ACC112 (cell line): ENCODE data around the gene DOCK4.

Experiments used
- H2AFZ ChIP-seq: fragments of 200-600 bp; sonication (generic); one replicate; pipeline ENCODE4 v1.6.0; 2017; ENCODE audit warnings: antibody characterized with exemption, low read length; ENCODE audit not compliant: unreplicated experiment
- H3K27ac ChIP-seq: fragments of 200-600 bp; sonication (generic); 2 replicates; pipeline ENCODE4 v1.5.1; 2014; ENCODE audit warnings: low read depth, mild to moderate bottlenecking, antibody characterized with exemption, low read length, moderate library complexity
- H3K27me3 ChIP-seq: fragments of 200-600 bp; sonication (generic); 2 replicates; pipeline ENCODE4 v1.6.1; 2014; ENCODE audit warnings: mild to moderate bottlenecking, antibody characterized with exemption, low read length, moderate library complexity, mixed read lengths; ENCODE audit not compliant: insufficient read depth
- H3K36me3 ChIP-seq: fragments of 200-600 bp; sonication (generic); 2 replicates; pipeline ENCODE4 v1.6.1; 2016; ENCODE audit warnings: mild to moderate bottlenecking, antibody characterized with exemption, low read length, moderate library complexity, mixed read lengths; ENCODE audit not compliant: insufficient read depth
- H3K4me1 ChIP-seq: fragments of 200-600 bp; sonication (generic); one replicate; pipeline ENCODE4 v1.6.1; 2016; ENCODE audit warnings: low read length, mixed read lengths; ENCODE audit not compliant: insufficient read depth, unreplicated experiment, control insufficient read depth
- H3K4me3 ChIP-seq: fragments of 200-600 bp; sonication (generic); 2 replicates; pipeline ENCODE4 v1.5.1; 2014; ENCODE audit warnings: mild to moderate bottlenecking, low read depth, low read length
- H3K79me2 ChIP-seq: fragments of 200-600 bp; sonication (generic); one replicate; pipeline ENCODE4 v1.6.0; 2016; ENCODE audit warnings: low read length; ENCODE audit not compliant: control insufficient read depth, unreplicated experiment, insufficient read depth

DOCK4 gene

DNA sequence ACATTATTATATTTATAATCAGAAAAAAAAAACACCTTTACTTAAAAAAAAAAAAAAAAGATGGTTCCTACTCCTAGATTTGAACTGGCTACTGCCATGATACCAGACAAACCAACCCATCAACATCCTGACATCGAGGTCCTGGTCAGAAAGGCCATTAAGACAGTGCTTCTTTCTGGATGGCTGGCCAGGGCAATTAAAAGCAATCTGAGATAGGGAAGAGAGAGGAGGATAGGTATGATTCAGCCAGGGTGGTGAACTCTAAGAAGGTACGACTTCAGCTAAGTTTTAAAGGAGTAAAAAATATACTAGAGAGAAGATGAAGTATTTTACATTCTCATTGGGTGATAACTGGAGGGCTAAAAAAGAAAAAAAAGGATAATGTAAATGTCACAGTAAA, 139.0 kb downstream of the DOCK4 start:
- Histone ChIP-seq H3K27ac (no peak overlapping the region), H2AFZ (no peak overlapping the region), H3K27me3 (no peaks in the 10 kb centered on the region), H3K36me3 (no peaks in the 10 kb centered on the region), H3K79me2 (no peaks in the 10 kb centered on the region), H3K4me3 (no peak overlapping the region), H3K4me1 (peaks cover 14% of the 10 kb centered on the region)

- Histone ChIP-seq H3K79me2 (no peaks in the 10 kb centered on the region), H3K36me3 (no peaks in the 10 kb centered on the region), H2AFZ (no peak overlapping the region), H3K27ac (no peak overlapping the region), H3K27me3 (no peaks in the 10 kb centered on the region), H3K4me1 (peaks cover 8% of the 10 kb centered on the region), H3K4me3 (no peak overlapping the region)
Measured at GRCh38 chr7:112065758-112066157, 140.4 kb downstream of the DOCK4 start.

DNA sequence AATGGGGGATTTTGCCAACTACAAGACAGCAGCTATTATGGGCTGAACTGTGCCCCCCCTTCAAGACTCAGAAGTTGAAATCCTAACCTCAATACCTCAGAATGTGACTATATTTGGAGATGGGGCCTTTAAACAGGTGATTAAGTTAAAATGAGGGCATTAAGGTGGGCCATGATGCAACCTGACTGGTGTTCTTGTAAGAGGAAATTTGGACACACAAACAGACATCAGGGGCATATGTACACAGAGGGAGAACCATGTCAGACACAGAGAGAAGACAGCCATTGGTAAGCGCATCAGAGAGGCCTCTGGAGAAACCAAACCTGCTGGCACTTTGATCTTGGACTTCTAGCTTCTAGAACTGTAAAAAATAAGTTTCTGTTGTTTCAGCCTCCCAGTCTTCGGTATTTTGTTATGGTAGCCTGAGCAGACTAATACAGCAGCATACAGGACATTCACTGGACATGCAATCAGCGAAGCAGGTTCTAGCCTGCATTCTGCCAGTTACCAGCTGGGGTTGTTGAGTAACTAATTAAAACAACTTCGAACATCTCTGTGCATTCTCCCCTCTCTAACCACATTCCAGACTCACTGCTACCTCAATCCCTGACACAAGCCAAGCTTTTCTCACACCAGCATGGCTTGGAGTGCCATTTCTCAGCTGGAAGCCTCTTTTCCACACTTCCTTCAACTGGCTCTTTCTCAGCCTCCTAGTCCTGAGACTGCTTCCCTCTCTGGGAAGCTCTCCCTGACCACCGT, 141.4 kb downstream of the DOCK4 start:
- H3K4me1 ChIP-seq = peaks cover 2% of the 10 kb centered on the region
- H3K27me3 ChIP-seq = no peaks in the 10 kb centered on the region
- no peak overlapping the region for H3K4me3 ChIP-seq
- no peaks in the 10 kb centered on the region for H3K79me2 ChIP-seq
- no peak overlapping the region for H2AFZ ChIP-seq
- no peaks in the 10 kb centered on the region for H3K36me3 ChIP-seq
- no peak overlapping the region for H3K27ac ChIP-seq

DNA sequence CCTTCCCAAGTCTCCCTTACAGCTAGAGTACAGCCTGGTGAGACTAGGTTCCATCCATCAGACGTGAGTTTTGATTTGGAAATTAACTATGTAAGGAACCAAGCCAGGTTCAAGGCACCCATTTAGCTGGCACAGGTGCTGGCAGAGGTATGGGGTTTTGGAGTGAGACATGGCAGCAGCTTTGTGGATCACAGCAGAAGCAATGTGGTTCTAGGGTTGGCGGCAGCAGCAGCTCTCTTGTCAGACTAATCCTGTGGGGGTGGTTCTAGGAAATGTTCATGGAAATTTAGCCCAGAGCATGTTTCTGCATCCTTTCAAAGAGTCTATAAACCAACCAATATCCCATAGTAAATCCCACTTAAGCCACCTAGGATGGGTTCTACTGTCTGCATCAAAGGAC, 142.2 kb downstream of the DOCK4 start:
- Histone ChIP-seq H3K36me3 (no peaks in the 10 kb centered on the region), H3K27me3 (no peaks in the 10 kb centered on the region), H2AFZ (no peak overlapping the region), H3K79me2 (no peaks in the 10 kb centered on the region), H3K4me3 (no peak overlapping the region), H3K27ac (no peak overlapping the region), H3K4me1 (no peaks in the 10 kb centered on the region)

- H3K79me2 ChIP-seq = no peaks in the 10 kb centered on the region
- no peaks in the 10 kb centered on the region for H3K27me3 ChIP-seq
- H3K36me3 ChIP-seq = no peaks in the 10 kb centered on the region
- no peak overlapping the region for H2AFZ ChIP-seq
- H3K27ac ChIP-seq = no peak overlapping the region
- H3K4me3 ChIP-seq = no peak overlapping the region
- H3K4me1 ChIP-seq = no peaks in the 10 kb centered on the region
Measured at GRCh38 chr7:112061051-112061450, 145.1 kb downstream of the DOCK4 start.

- Histone ChIP-seq H3K79me2 (no peaks in the 10 kb centered on the region), H3K4me3 (no peak overlapping the region), H3K4me1 (no peaks in the 10 kb centered on the region), H3K36me3 (no peaks in the 10 kb centered on the region), H3K27ac (no peak overlapping the region), H3K27me3 (no peaks in the 10 kb centered on the region), H2AFZ (no peak overlapping the region)
Measured at GRCh38 chr7:112060625-112061024, 145.6 kb downstream of the DOCK4 start.

DNA sequence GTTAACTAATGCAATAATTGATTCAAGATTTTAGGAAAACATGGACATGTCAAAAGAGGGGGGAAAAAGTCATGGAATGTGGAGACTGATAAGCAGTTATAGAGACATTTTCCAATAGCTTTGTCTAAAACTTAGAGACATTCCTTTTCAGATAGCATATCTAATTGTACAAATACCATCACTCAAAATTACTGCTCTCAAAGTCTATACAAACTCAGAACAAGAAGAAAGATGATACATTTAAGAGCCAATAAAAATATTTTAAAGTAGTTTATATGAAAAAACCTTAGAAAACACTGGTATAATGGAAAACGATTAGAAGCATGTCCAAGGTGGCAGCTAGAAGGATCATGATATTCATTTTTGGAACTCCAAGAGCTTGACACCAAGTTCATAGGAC, 146.5 kb downstream of the DOCK4 start:
- H3K4me1 ChIP-seq = no peaks in the 10 kb centered on the region
- H3K27me3 ChIP-seq = no peaks in the 10 kb centered on the region
- no peaks in the 10 kb centered on the region for H3K79me2 ChIP-seq
- H3K36me3 ChIP-seq = no peaks in the 10 kb centered on the region
- H2AFZ ChIP-seq = no peak overlapping the region
- no peak overlapping the region for H3K27ac ChIP-seq
- H3K4me3 ChIP-seq = no peak overlapping the region

- Histone ChIP-seq H3K79me2 (no peaks in the 10 kb centered on the region), H3K4me1 (no peaks in the 10 kb centered on the region), H3K27ac (no peak overlapping the region), H3K27me3 (no peaks in the 10 kb centered on the region), H3K4me3 (no peak overlapping the region), H3K36me3 (no peaks in the 10 kb centered on the region), H2AFZ (no peak overlapping the region)
Measured at GRCh38 chr7:112058686-112059085, 147.5 kb downstream of the DOCK4 start.

GRCh38 chr7:112056409-112056808, 149.8 kb downstream of the DOCK4 start:
- Histone ChIP-seq H3K27ac (no peak overlapping the region), H3K4me1 (no peaks in the 10 kb centered on the region), H3K4me3 (no peak overlapping the region), H3K79me2 (no peaks in the 10 kb centered on the region), H3K27me3 (no peaks in the 10 kb centered on the region), H3K36me3 (no peaks in the 10 kb centered on the region), H2AFZ (no peak overlapping the region)

GRCh38 chr7:112053737-112054069, 152.5 kb downstream of the DOCK4 start:
- no peak overlapping the region for H2AFZ ChIP-seq
- no peaks in the 10 kb centered on the region for H3K4me1 ChIP-seq
- no peak overlapping the region for H3K27ac ChIP-seq
- no peak overlapping the region for H3K4me3 ChIP-seq
- no peaks in the 10 kb centered on the region for H3K36me3 ChIP-seq
- no peaks in the 10 kb centered on the region for H3K27me3 ChIP-seq
- no peaks in the 10 kb centered on the region for H3K79me2 ChIP-seq

DNA sequence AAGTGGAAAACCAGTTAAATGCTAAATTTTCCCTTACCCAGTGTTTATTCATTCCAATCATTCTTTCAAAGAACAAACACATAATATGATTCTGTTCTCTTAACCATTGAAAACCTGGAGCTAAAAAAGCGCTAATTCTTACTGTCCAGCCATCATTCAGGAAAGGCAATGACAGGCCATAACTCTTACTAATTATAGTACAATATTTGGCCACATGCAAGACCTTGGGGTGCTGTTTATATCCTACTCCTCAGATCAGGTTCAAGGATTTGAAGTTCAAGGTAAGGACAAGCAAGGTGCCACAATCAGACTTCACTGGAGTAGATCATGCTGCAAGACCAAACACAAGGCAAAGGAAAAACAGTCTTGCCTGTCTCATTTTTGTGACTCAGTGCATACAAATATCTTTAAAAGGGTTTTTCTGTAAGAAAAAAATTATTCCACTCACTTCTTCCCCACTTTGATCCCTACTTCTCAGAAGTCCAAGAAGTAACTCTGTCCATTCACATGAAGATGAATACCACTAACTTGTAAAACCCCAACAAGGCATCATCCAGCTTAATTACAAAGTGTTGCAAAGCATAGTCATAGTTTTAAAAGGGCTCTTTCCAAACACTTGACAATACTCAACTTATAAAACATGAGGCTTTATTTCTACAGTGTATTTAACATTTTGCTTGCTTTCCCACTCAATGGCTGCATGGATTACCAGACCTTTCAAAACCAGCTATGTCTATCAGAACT, 153.0 kb downstream of the DOCK4 start:
- no peaks in the 10 kb centered on the region for H3K79me2 ChIP-seq
- H3K4me1 ChIP-seq = no peaks in the 10 kb centered on the region

More for the DNA sequence above, 153.0 kb downstream of the DOCK4 start:
- no peak overlapping the region for H3K27ac ChIP-seq
- no peaks in the 10 kb centered on the region for H3K27me3 ChIP-seq
- H2AFZ ChIP-seq = no peak overlapping the region
- H3K4me3 ChIP-seq = no peak overlapping the region
- no peaks in the 10 kb centered on the region for H3K36me3 ChIP-seq
